ENCODE results near the gene PSMD11. TPM values are rescaled to one million over a fixed set of nuclear protein-coding genes. Genes with fewer than 3 reads are reported as not detected.

PSMD11 gene
- total RNA-seq, 2 experiments from 2014 or later = 81.0 to 137 TPM

DNA sequence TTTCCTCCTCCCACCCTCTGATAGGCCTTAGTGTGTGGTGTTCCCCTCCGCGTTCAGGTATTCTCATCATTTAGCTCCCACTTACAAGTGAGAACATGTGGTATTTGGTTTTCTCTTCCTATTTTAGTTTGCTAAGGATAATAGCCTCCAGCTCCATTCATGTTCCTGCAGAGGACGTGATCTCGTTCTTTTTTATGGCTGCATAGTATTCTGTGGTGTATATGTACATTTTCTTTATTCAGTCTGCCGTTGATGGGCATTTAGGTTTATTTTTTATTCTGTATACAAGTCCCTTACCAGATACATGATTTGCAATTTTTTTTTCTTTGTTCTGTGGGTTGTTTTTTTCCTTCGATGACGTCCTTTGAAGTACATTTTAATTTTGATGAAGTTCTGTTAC is 23.6 kb downstream of the PSMD11 start:
- Histone ChIP-seq H3K4me2 (ENCODE audit: low read length) (no peak overlapping the region), H2AFZ (ENCODE audit: low read length) (no peak overlapping the region), H3K9me2 (ENCODE audit: insufficient read depth, low read length) (no peaks in the 10 kb centered on the region), H3K36me3 (ENCODE audit: insufficient read depth, low read length) (peaks cover 93% of the 10 kb centered on the region), H3K27ac (ENCODE audit: low read depth, low read length, poor library complexity, severe bottlenecking) (no peak overlapping the region), H3K4me1 (ENCODE audit: insufficient read depth, low read length, poor library complexity, severe bottlenecking) (no peaks in the 10 kb centered on the region), H3K9me3 (ENCODE audit: low read length) (no peaks in the 10 kb centered on the region), H3K79me2 (ENCODE audit: insufficient read depth, low read depth, low read length) (no peaks in the 10 kb centered on the region), H4K20me1 (ENCODE audit: insufficient read depth, low read length) (peaks cover 4% of the 10 kb centered on the region), H3K4me3 (ENCODE audit: low read depth, low read length, poor library complexity, severe bottlenecking) (no peak overlapping the region)
- intact Hi-C loops (cut with micrococcal nuclease; ENCODE audit: unreplicated experiment) = no loop called here
- no TSS peak for BruUV-seq (replicated peaks)
- TF ChIP-seq CTCF (conservative IDR thresholded peaks at IDR 0.05; ENCODE audit: low read length) (no peak), EZH2phosphoT487 (IDR thresholded peaks at IDR 0.05; ENCODE audit: borderline replicate concordance, low read depth, low read length) (no peak)
- no peak for DNase-seq (ENCODE audit: low spot score)
- ChIA-PET CTCF (ENCODE audit: unreplicated experiment) (no interaction called here), POLR2A (interaction anchor here (0.7 kb wide), 1 partner anchor 95 kb away, joined by 3 read pairs; no protein-coding TSS in a partner anchor)

- Histone ChIP-seq H3K36me3 (ENCODE audit: insufficient read depth, low read length) (peaks cover 95% of the 10 kb centered on the region), H3K9me2 (ENCODE audit: insufficient read depth, low read length) (no peaks in the 10 kb centered on the region), H4K20me1 (ENCODE audit: insufficient read depth, low read length) (peaks cover 4% of the 10 kb centered on the region; the same call in 1 of the 2 replicates), H3K4me2 (ENCODE audit: low read length) (no peak overlapping the region), H2AFZ (ENCODE audit: low read length) (no peak overlapping the region), H3K79me2 (ENCODE audit: insufficient read depth, low read depth, low read length) (no peaks in the 10 kb centered on the region), H3K4me3 (ENCODE audit: low read depth, low read length, poor library complexity, severe bottlenecking) (no peak overlapping the region), H3K4me1 (ENCODE audit: insufficient read depth, low read length, poor library complexity, severe bottlenecking) (no peaks in the 10 kb centered on the region), H3K9me3 (ENCODE audit: low read length) (no peaks in the 10 kb centered on the region), H3K27ac (ENCODE audit: low read depth, low read length, poor library complexity, severe bottlenecking) (no peak overlapping the region)
- CTCF ChIA-PET (ENCODE audit: unreplicated experiment) = no interaction called here
- BruUV-seq (replicated peaks) = no TSS peak
- no peak for TF ChIP-seq EZH2phosphoT487 (IDR thresholded peaks at IDR 0.05; ENCODE audit: borderline replicate concordance, low read depth, low read length)
- TF ChIP-seq CTCF (conservative IDR thresholded peaks at IDR 0.05; ENCODE audit: low read length) = no peak
- POLR2A ChIA-PET = interaction anchor here (0.6 to 1.2 kb wide), 3 partner anchors 27 to 199 kb away, joined by 3 to 4 read pairs (median 4); partner anchors contain the start of gene PSMD11
- no peak for DNase-seq (ENCODE audit: low spot score)
- intact Hi-C loops (cut with micrococcal nuclease; ENCODE audit: unreplicated experiment) = no loop called here
Measured at GRCh38 chr17:32470405-32471167, 26.3 kb downstream of the PSMD11 start.

- Histone ChIP-seq H3K79me2 (ENCODE audit: insufficient read depth, low read depth, low read length) (no peaks in the 10 kb centered on the region), H2AFZ (ENCODE audit: low read length) (no peak overlapping the region), H3K4me2 (ENCODE audit: low read length) (no peak overlapping the region), H3K9me2 (ENCODE audit: insufficient read depth, low read length) (no peaks in the 10 kb centered on the region), H3K9me3 (ENCODE audit: low read length) (no peaks in the 10 kb centered on the region), H3K4me3 (ENCODE audit: low read depth, low read length, poor library complexity, severe bottlenecking) (no peak overlapping the region), H3K4me1 (ENCODE audit: insufficient read depth, low read length, poor library complexity, severe bottlenecking) (no peaks in the 10 kb centered on the region), H3K27ac (ENCODE audit: low read depth, low read length, poor library complexity, severe bottlenecking) (no peak overlapping the region), H3K36me3 (ENCODE audit: insufficient read depth, low read length) (peaks cover 96% of the 10 kb centered on the region), H4K20me1 (ENCODE audit: insufficient read depth, low read length) (peaks cover 4% of the 10 kb centered on the region; the same call in 1 of the 2 replicates)
- DNase-seq (ENCODE audit: low spot score) = no peak
- intact Hi-C loops (cut with micrococcal nuclease; ENCODE audit: unreplicated experiment) = no loop called here
- TF ChIP-seq CTCF (conservative IDR thresholded peaks at IDR 0.05; ENCODE audit: low read length) (no peak), EZH2phosphoT487 (IDR thresholded peaks at IDR 0.05; ENCODE audit: borderline replicate concordance, low read depth, low read length) (no peak)
- POLR2A ChIA-PET = interaction anchor here (0.6 to 0.7 kb wide), 2 partner anchors 249 to 283 kb away, joined by 3 read pairs; no protein-coding TSS in a partner anchor
- CTCF ChIA-PET (ENCODE audit: unreplicated experiment) = no interaction called here
- no TSS peak for BruUV-seq (replicated peaks)
Measured at GRCh38 chr17:32471652-32472051, 27.3 kb downstream of the PSMD11 start.

All from OCI-LY7 (cell line).